ENCODE data around the gene ADGRV1.

GRCh38 chr5:90940227-90940995 lies 381.8 kb downstream of the ADGRV1 start:
- TF ChIP-seq CTCF (IDR thresholded peaks at IDR 0.05; ENCODE audit: insufficient read depth, low read length, poor library complexity, severe bottlenecking): no peak
- TF ChIP-seq EZH2phosphoT487 (conservative IDR thresholded peaks at IDR 0.05; ENCODE audit: low read length): no peak

Data from SU-DHL-6 (cell line).